ENCODE data around the gene THOC7.

Gene THOC7

GRCh38 chr3:63832395-63832794 lies 31.2 kb downstream of the THOC7 start:
- no peak for FAIRE-seq

GRCh38 chr3:63830526-63830925 lies 33.1 kb downstream of the THOC7 start:
- FAIRE-seq: no peak

GRCh38 chr3:63824309-63824708 lies 39.3 kb downstream of the THOC7 start:
- no peak for FAIRE-seq

- FAIRE-seq: no peak
Observed at GRCh38 chr3:63819151-63819398, 44.5 kb downstream of the THOC7 start, which contains the start of gene C3orf49. Gene C3orf49 (plus strand): TSS chr3:63819299. CDS start chr3:63819472, 173 bp downstream.

- FAIRE-seq: peak; percentile 74
Observed at GRCh38 chr3:63818282-63819150, 45.1 kb downstream of the THOC7 start.

GRCh38 chr3:63817225-63817624 lies 46.4 kb downstream of the THOC7 start:
- no peak for FAIRE-seq

GRCh38 chr3:63814237-63814636 lies 49.4 kb downstream of the THOC7 start:
- FAIRE-seq: no peak

GRCh38 chr3:63809607-63810006 lies 54.0 kb downstream of the THOC7 start:
- FAIRE-seq: no peak

GRCh38 chr3:63808633-63809032 lies 55.0 kb downstream of the THOC7 start:
- FAIRE-seq: no peak

GRCh38 chr3:63807961-63808565 lies 55.5 kb downstream of the THOC7 start:
- FAIRE-seq: no peak

GRCh38 chr3:63803911-63804310 lies 59.7 kb downstream of the THOC7 start:
- FAIRE-seq: no peak

- no peak for FAIRE-seq
Observed at GRCh38 chr3:63800097-63800496, 63.5 kb downstream of the THOC7 start.

- no peak for FAIRE-seq
Observed at GRCh38 chr3:63798949-63799348, 64.7 kb downstream of the THOC7 start.

- FAIRE-seq: no peak
Observed at GRCh38 chr3:63798544-63798943, 65.1 kb downstream of the THOC7 start.

- FAIRE-seq: no peak
Observed at GRCh38 chr3:63795438-63795837, 68.2 kb downstream of the THOC7 start.

- FAIRE-seq: no peak
Observed at GRCh38 chr3:63791974-63792373, 71.6 kb downstream of the THOC7 start.

All from A204.1 (cell line).